H9 (cell line): ENCODE data around the gene FOXB1. TPM values are rescaled to one million over a fixed set of nuclear protein-coding genes. Genes with fewer than 3 reads are reported as not detected.

Experiments
- DNase-seq: peaks from one replicate; pipeline ENCODE4 v3.0.0-alpha.2; 2017
- H2AFZ ChIP-seq: one replicate; pipeline ENCODE4 v1.6.1; 2013; ENCODE audit warnings: mild to moderate bottlenecking, low read length, control low read depth, moderate library complexity
- H2AK5ac ChIP-seq: 2 replicates; pipeline ENCODE4 v1.6.1; 2013; ENCODE audit warnings: low read length, control low read depth, mixed read lengths; ENCODE audit not compliant: insufficient read length
- H2BK120ac ChIP-seq: one replicate; pipeline ENCODE4 v1.6.1; 2013; ENCODE audit warnings: low read depth, mild to moderate bottlenecking, low read length, control low read depth, inconsistent platforms; ENCODE audit not compliant: poor library complexity, severe bottlenecking
- H2BK12ac ChIP-seq: 2 replicates; pipeline ENCODE4 v1.6.1; 2013; ENCODE audit warnings: low read length, control low read depth, mixed read lengths, low read depth; ENCODE audit not compliant: insufficient read length
- H2BK15ac ChIP-seq: 2 replicates; pipeline ENCODE4 v1.6.1; 2013; ENCODE audit warnings: low read depth, low read length, control low read depth
- H2BK20ac ChIP-seq: one replicate; pipeline ENCODE4 v1.6.1; 2013; ENCODE audit warnings: low read depth, mild to moderate bottlenecking, low read length, control low read depth, inconsistent platforms; ENCODE audit not compliant: poor library complexity, severe bottlenecking
- H2BK5ac ChIP-seq: 2 replicates; pipeline ENCODE4 v1.6.1; 2013; ENCODE audit warnings: low read length, control low read depth, mixed read lengths; ENCODE audit not compliant: insufficient read length
- H3K14ac ChIP-seq: 2 replicates; pipeline ENCODE4 v1.6.1; 2013; ENCODE audit warnings: low read length, control low read depth; ENCODE audit not compliant: insufficient read depth
- H3K18ac ChIP-seq: 2 replicates; pipeline ENCODE4 v1.6.1; 2013; ENCODE audit warnings: low read depth, mild to moderate bottlenecking, mixed read lengths, low read length, control low read depth; ENCODE audit not compliant: insufficient read length
- H3K23ac ChIP-seq: 2 replicates; pipeline ENCODE4 v1.6.1; 2013; ENCODE audit warnings: low read length, control low read depth, mixed read lengths, low read depth; ENCODE audit not compliant: insufficient read length
- H3K23me2 ChIP-seq: 2 replicates; pipeline ENCODE4 v1.6.1; 2013; ENCODE audit warnings: low read depth, mild to moderate bottlenecking, mixed read lengths, low read length, control low read depth; ENCODE audit not compliant: insufficient read length, poor library complexity, severe bottlenecking
- H3K27ac ChIP-seq: 2 replicates; pipeline ENCODE4 v1.5.1; 2013; ENCODE audit warnings: low read length, control low read depth, mixed read lengths, low read depth; ENCODE audit not compliant: insufficient read length
- H3K27me3 ChIP-seq: 2 replicates; pipeline ENCODE4 v1.6.1; 2013; ENCODE audit warnings: low read length, control low read depth, inconsistent platforms; ENCODE audit not compliant: insufficient read depth
- H3K4ac ChIP-seq: 2 replicates; pipeline ENCODE4 v1.6.1; 2013; ENCODE audit warnings: low read depth, mild to moderate bottlenecking, control low read depth, inconsistent platforms, low read length, moderate library complexity
- H3K4me1 ChIP-seq: 2 replicates; pipeline ENCODE4 v1.6.1; 2013; ENCODE audit warnings: low read length, control low read depth, inconsistent platforms; ENCODE audit not compliant: insufficient read depth
- H3K4me2 ChIP-seq: 2 replicates; pipeline ENCODE4 v1.6.1; 2013; ENCODE audit warnings: low read length, control low read depth, mixed read lengths; ENCODE audit not compliant: insufficient read length, insufficient read depth
- H3K56ac ChIP-seq: 2 replicates; pipeline ENCODE4 v1.6.1; 2013; ENCODE audit warnings: low read depth, mild to moderate bottlenecking, mixed read lengths, low read length, control low read depth; ENCODE audit not compliant: insufficient read length
- H3K79me1 ChIP-seq: 2 replicates; pipeline ENCODE4 v1.6.1; 2013; ENCODE audit warnings: low read depth, mild to moderate bottlenecking, moderate library complexity, low read length, control low read depth, inconsistent platforms; ENCODE audit not compliant: insufficient read depth, poor library complexity, severe bottlenecking
- H3K79me2 ChIP-seq: 2 replicates; pipeline ENCODE4 v1.6.1; 2013; ENCODE audit warnings: low read length, control low read depth, inconsistent platforms; ENCODE audit not compliant: insufficient read depth
- H3K9ac ChIP-seq: 2 replicates; pipeline ENCODE4 v1.6.1; 2013; ENCODE audit warnings: low read length, control low read depth, mixed read lengths; ENCODE audit not compliant: insufficient read length; ENCODE audit errors: extremely low read depth
- H3K9me3 ChIP-seq: one replicate; pipeline ENCODE4 v1.6.1; 2013; ENCODE audit warnings: low read depth, low read length, inconsistent platforms; ENCODE audit not compliant: control insufficient read depth
- H3T11ph ChIP-seq: one replicate; pipeline ENCODE4 v1.6.1; 2013; ENCODE audit warnings: mild to moderate bottlenecking, low read length, control low read depth, inconsistent platforms
- H4K20me1 ChIP-seq: one replicate; pipeline ENCODE4 v1.6.1; 2013; ENCODE audit not compliant: control insufficient read depth, insufficient read length, insufficient read depth
- H4K5ac ChIP-seq: 2 replicates; pipeline ENCODE4 v1.6.1; 2013; ENCODE audit warnings: low read depth, mild to moderate bottlenecking, mixed read lengths, low read length, control low read depth; ENCODE audit not compliant: insufficient read length
- H4K8ac ChIP-seq: replicated peaks from 2 replicates; pipeline ENCODE4 v1.6.1; 2013; ENCODE audit warnings: low read length, control low read depth, mixed read lengths, low read depth; ENCODE audit not compliant: insufficient read length
- H4K91ac ChIP-seq: 2 replicates; pipeline ENCODE4 v1.6.1; 2013; ENCODE audit warnings: low read depth, mild to moderate bottlenecking, moderate library complexity, mixed read lengths, low read length, control low read depth; ENCODE audit not compliant: insufficient read length
- H3K27ac Mint-ChIP-seq, 3 experiments: 2 replicates in 2 of 3; 3 replicates in 1 of 3; pipeline ENCODE4 v1.8.0; 2020 to 2021; ENCODE audit warnings: mixed read lengths in 3 of 3, mild to moderate bottlenecking in 1 of 3, moderate library complexity in 1 of 3
- H3K27me3 Mint-ChIP-seq: 2 replicates; pipeline ENCODE4 v1.8.0; 2021; ENCODE audit warnings: low read depth, mild to moderate bottlenecking, moderate library complexity, mixed read lengths
- H3K36me3 Mint-ChIP-seq, 3 experiments: 2 replicates in 2 of 3; 3 replicates in 1 of 3; pipeline ENCODE4 v1.8.0; 2020 to 2021; ENCODE audit warnings: low read depth in 3 of 3, mixed read lengths in 3 of 3; ENCODE audit not compliant: insufficient read depth in 1 of 3
- H3K4me1 Mint-ChIP-seq, 2 experiments: 2 replicates each; pipeline ENCODE4 v1.8.0; 2020; ENCODE audit warnings: mixed read lengths in 2 of 2
- H3K4me3 Mint-ChIP-seq, 2 experiments: 2 replicates in 1 of 2; 3 replicates in 1 of 2; pipeline ENCODE4 v1.8.0; 2020 to 2021; ENCODE audit warnings: mild to moderate bottlenecking in 2 of 2, mixed read lengths in 2 of 2, moderate library complexity in 1 of 2
- H3K9me3 Mint-ChIP-seq, 2 experiments: 2 replicates in 1 of 2; 3 replicates in 1 of 2; pipeline ENCODE4 v1.8.0; 2020; ENCODE audit warnings: mild to moderate bottlenecking in 2 of 2, mixed read lengths in 2 of 2, moderate library complexity in 1 of 2
- whole genome bisulfite sequencing: extraction: QIAGEN DNeasy Blood & Tissue Kit; methylation state at CpG from one replicate; pipeline ENCODE4 v1.1.7; 2013; ENCODE audit warnings: missing lambda C conversion rate, low lambda C conversion rate, mixed read lengths; ENCODE audit not compliant: insufficient read length; ENCODE audit errors: extremely low coverage; 5-methylcytosine and 5-hydroxymethylcytosine counted together
- total RNA-seq: library from RNA; stranded (reverse); gene quantifications from 2 replicates; pipeline ENCODE4 v1.2.1, GENCODE V29; 2021
- TF ChIP-seq, protein P1 (sequence below): fragments of 200-600 bp; sonication (generic); conservative IDR thresholded peaks from 3 replicates; pipeline ENCODE4 v1.8.0; 2021; ENCODE audit warnings: antibody characterized with exemption, mild to moderate bottlenecking

The FOXB1 gene
- total RNA-seq, 1 experiment from 2014 or later = 3.5 TPM

DNA sequence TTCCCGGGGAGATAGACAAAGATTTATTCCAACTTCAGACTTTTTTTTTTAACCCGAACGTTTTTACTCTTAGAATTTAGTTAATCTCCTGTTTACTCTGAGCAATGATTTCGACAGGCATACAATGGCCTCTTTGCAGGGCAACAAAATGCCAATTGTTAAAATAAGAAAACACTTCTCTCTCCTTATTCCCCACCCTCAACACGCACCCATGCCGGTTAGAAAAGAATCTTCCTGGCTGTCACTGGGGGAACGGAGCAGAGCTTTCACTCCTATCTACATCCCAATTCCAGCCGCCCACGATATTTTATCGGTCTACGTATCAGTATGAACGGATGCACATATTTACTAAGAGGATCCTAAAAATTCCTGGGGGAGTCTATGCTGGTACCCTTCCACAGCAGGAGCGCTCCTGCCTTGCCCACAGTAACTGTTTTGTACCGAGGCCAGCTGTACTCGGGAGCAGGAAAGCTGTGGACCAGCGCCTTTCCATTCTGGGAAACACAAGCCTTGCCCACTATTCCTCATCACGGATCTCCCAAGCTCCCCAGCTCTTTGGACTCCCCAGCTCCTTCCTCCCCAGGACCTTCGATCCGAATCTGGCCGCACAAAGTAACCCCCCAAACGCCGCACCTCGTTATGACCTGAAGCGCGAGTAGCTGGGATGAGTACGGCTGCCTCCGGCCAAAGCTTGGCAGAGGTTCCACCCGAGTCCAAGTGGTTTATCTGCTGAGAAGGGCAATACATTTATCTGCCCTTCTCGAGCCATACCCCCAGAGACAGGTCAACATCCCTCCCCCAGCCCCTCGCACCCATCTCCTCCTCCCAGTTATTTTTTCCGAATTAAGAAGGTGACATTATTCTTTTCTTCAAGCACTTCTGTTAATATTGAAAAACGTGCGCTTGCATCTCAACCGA lies 2.2 kb upstream of the FOXB1 start:
- no peak overlapping the region for H4K5ac ChIP-seq
- peaks cover 0 to 2% (median 0%) of the 10 kb centered on the region in 3 experiments; a peak in 1 of 7 replicates for H3K36me3 Mint-ChIP-seq
- no peak overlapping the region for H2BK15ac ChIP-seq
- H3T11ph ChIP-seq = no peak overlapping the region
- peak overlapping the region; percentile 80 to 95 for H3K4me3 Mint-ChIP-seq
- no peak overlapping the region for H2BK120ac ChIP-seq
- no peaks in the 10 kb centered on the region for H3K79me1 ChIP-seq
- H2BK12ac ChIP-seq = no peak overlapping the region
- H3K9me3 Mint-ChIP-seq = no peaks in the 10 kb centered on the region
- no peak overlapping the region for H2BK5ac ChIP-seq
- no peak overlapping the region for H2AFZ ChIP-seq
- no peaks in the 10 kb centered on the region for H3K9me3 ChIP-seq
- no peak overlapping the region for H4K8ac ChIP-seq
- TF ChIP-seq, protein P1, sequence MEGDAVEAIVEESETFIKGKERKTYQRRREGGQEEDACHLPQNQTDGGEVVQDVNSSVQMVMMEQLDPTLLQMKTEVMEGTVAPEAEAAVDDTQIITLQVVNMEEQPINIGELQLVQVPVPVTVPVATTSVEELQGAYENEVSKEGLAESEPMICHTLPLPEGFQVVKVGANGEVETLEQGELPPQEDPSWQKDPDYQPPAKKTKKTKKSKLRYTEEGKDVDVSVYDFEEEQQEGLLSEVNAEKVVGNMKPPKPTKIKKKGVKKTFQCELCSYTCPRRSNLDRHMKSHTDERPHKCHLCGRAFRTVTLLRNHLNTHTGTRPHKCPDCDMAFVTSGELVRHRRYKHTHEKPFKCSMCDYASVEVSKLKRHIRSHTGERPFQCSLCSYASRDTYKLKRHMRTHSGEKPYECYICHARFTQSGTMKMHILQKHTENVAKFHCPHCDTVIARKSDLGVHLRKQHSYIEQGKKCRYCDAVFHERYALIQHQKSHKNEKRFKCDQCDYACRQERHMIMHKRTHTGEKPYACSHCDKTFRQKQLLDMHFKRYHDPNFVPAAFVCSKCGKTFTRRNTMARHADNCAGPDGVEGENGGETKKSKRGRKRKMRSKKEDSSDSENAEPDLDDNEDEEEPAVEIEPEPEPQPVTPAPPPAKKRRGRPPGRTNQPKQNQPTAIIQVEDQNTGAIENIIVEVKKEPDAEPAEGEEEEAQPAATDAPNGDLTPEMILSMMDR = no peak
- H3K14ac ChIP-seq = no peak overlapping the region
- H3K4me1 ChIP-seq = peaks cover 9% of the 10 kb centered on the region
- H3K27me3 ChIP-seq = peaks cover 43% of the 10 kb centered on the region
- peaks cover 87% of the 10 kb centered on the region for H3K27me3 Mint-ChIP-seq
- no peak overlapping the region for H3K23ac ChIP-seq
- no peak overlapping the region for H2AK5ac ChIP-seq
- H3K18ac ChIP-seq = no peak overlapping the region
- no peaks in the 10 kb centered on the region for H4K20me1 ChIP-seq
- WGBS = no CpG with 5 or more reads among the region's 34 CpGs
- no peak overlapping the region for H3K4ac ChIP-seq
- no peak overlapping the region for H3K27ac ChIP-seq
- peaks cover 70 to 79% of the 10 kb centered on the region in 2 experiments for H3K4me1 Mint-ChIP-seq
- no peak overlapping the region for H2BK20ac ChIP-seq
- peak overlapping the region in 1 of 3 experiments; percentile 3; a peak in 1 of 7 replicates for H3K27ac Mint-ChIP-seq
- no peak for DNase-seq
- peaks cover 72% of the 10 kb centered on the region for H3K23me2 ChIP-seq
- H3K9ac ChIP-seq = no peak overlapping the region
- H4K91ac ChIP-seq = no peak overlapping the region
- no peaks in the 10 kb centered on the region for H3K79me2 ChIP-seq
- H3K4me2 ChIP-seq = peak overlapping the region; percentile 99
- no peak overlapping the region for H3K56ac ChIP-seq
